ENCODE results near the gene CPA4. TPM values are rescaled to one million over a fixed set of nuclear protein-coding genes. Genes with fewer than 3 reads are reported as not detected.
A peak's percentile ranks its signal among the peaks of the same experiment; 100 is the strongest.

CPA4 gene
- total and polyA plus RNA-seq, 2 experiments from 2014 or later, result 1.1 to 3.3 TPM

- Histone ChIP-seq H3K36me3 (replicated peaks; ENCODE audit: insufficient read depth, low read depth) (no peaks in the 10 kb centered on the region), H3K4me1 (ENCODE audit: insufficient read depth) (peaks cover 52% of the 10 kb centered on the region), H3K27ac (peak overlapping the region; percentile 86), H4K20me1 (ENCODE audit: insufficient read depth, poor library complexity, severe bottlenecking) (no peaks in the 10 kb centered on the region), H3K9me3 (ENCODE audit: low read depth) (no peaks in the 10 kb centered on the region), H3K4me2 (no peak overlapping the region), H3K27me3 (no peaks in the 10 kb centered on the region), H3K79me2 (no peaks in the 10 kb centered on the region), H2AFZ (no peak overlapping the region), H3K4me3 (no peak overlapping the region), H3K9me2 (replicated peaks; ENCODE audit: insufficient read depth) (no peaks in the 10 kb centered on the region)
- 62% methylated on average over 15 of the region's 15 CpGs for WGBS (ENCODE audit: low lambda C conversion rate, missing lambda C conversion rate)
- DNase-seq (ENCODE audit: low spot score), result no peak
- TF ChIP-seq EZH2 (IDR thresholded peaks at IDR 0.05; ENCODE audit: borderline replicate concordance), result no peak
- TF ChIP-seq CTCF (IDR thresholded peaks at IDR 0.05; ENCODE audit: poor library complexity), result no peak
- no peak for TF ChIP-seq EZH2phosphoT487 (IDR thresholded peaks at IDR 0.05; ENCODE audit: low read depth, severe bottlenecking, unreplicated experiment)
These were observed 72.8 kb downstream of the CPA4 start for GRCh38 chr7:130365511-130366441.

- Histone ChIP-seq H3K27ac (peak overlapping the region; percentile 86), H4K20me1 (ENCODE audit: insufficient read depth, poor library complexity, severe bottlenecking) (no peaks in the 10 kb centered on the region), H3K9me2 (replicated peaks; ENCODE audit: insufficient read depth) (no peaks in the 10 kb centered on the region), H3K36me3 (replicated peaks; ENCODE audit: insufficient read depth, low read depth) (no peaks in the 10 kb centered on the region), H3K4me2 (no peak overlapping the region), H3K79me2 (no peaks in the 10 kb centered on the region), H3K4me1 (ENCODE audit: insufficient read depth) (peaks cover 59% of the 10 kb centered on the region), H3K4me3 (no peak overlapping the region), H3K9me3 (ENCODE audit: low read depth) (no peaks in the 10 kb centered on the region), H3K27me3 (no peaks in the 10 kb centered on the region), H2AFZ (no peak overlapping the region)
- DNase-seq (ENCODE audit: low spot score), result no peak
- no peak for TF ChIP-seq EZH2 (IDR thresholded peaks at IDR 0.05; ENCODE audit: borderline replicate concordance)
- no peak for TF ChIP-seq CTCF (IDR thresholded peaks at IDR 0.05; ENCODE audit: poor library complexity)
- no peak for TF ChIP-seq EZH2phosphoT487 (IDR thresholded peaks at IDR 0.05; ENCODE audit: low read depth, severe bottlenecking, unreplicated experiment)
- 92% methylated on average over 6 of the region's 6 CpGs for WGBS (ENCODE audit: low lambda C conversion rate, missing lambda C conversion rate)
These were observed 73.6 kb downstream of the CPA4 start for GRCh38 chr7:130366564-130366963.

- peak overlapping the region; percentile 86 for H3K27ac ChIP-seq
- no peak overlapping the region for H3K4me2 ChIP-seq
- H3K27me3 ChIP-seq, result no peaks in the 10 kb centered on the region
- H3K9me2 ChIP-seq (replicated peaks; ENCODE audit: insufficient read depth), result no peaks in the 10 kb centered on the region
- WGBS (ENCODE audit: low lambda C conversion rate, missing lambda C conversion rate), result 93% methylated on average over 13 of the region's 13 CpGs
- TF ChIP-seq EZH2 (IDR thresholded peaks at IDR 0.05; ENCODE audit: borderline replicate concordance) (no peak), EZH2phosphoT487 (IDR thresholded peaks at IDR 0.05; ENCODE audit: low read depth, severe bottlenecking, unreplicated experiment) (no peak), CTCF (IDR thresholded peaks at IDR 0.05; ENCODE audit: poor library complexity) (no peak)
- H4K20me1 ChIP-seq (ENCODE audit: insufficient read depth, poor library complexity, severe bottlenecking), result no peaks in the 10 kb centered on the region
- H2AFZ ChIP-seq, result no peak overlapping the region
- no peaks in the 10 kb centered on the region for H3K79me2 ChIP-seq
- DNase-seq (ENCODE audit: low spot score), result no peak
- no peaks in the 10 kb centered on the region for H3K9me3 ChIP-seq (ENCODE audit: low read depth)
- H3K4me3 ChIP-seq, result no peak overlapping the region
- no peaks in the 10 kb centered on the region for H3K36me3 ChIP-seq (replicated peaks; ENCODE audit: insufficient read depth, low read depth)
- H3K4me1 ChIP-seq (ENCODE audit: insufficient read depth), result peaks cover 66% of the 10 kb centered on the region
These were observed 74.3 kb downstream of the CPA4 start for GRCh38 chr7:130367088-130367755.

Measured in hepatocyte (in vitro differentiated cells).